ENCODE measurements around the gene MLX.
"Not testable (repeated sequence)": the region's sequence is repeated elsewhere in the genome, so short reads cannot be mapped to it uniquely, and the experiment has no call there.

The MLX gene

DNA sequence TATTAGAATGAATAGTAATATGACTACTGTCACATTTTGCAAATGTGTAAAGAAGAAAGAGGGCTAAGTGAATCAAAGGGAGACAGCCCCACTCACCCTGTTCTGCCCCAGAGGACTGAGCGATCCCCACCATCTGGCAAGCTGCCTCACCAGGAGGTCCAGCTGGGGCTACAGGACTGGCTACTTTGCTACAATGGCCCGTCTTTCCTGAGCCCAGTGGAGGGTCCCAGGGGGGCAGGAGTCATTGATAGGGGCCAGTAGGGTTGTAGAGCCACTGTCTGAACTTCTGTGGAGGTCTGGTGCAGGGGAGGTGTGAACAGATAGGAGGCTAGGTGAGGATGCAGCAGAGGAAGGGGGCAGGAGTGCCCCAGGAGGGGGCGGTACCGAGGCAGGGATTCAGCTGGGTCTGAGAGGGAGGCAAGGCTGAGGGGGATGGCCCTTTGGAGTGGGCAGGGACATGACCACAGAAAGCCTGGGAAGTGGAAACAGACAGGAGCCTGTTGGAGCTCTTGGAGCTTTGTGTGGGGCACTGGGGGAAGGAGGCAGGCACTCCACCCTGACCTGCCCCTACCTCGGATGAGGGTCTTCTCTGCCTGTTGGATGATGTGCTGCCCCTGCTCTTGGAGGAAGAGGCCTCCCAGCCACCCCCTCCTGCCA, 10.8 kb upstream of the MLX start:
- not testable (repeated sequence) for DNase-seq

DNA sequence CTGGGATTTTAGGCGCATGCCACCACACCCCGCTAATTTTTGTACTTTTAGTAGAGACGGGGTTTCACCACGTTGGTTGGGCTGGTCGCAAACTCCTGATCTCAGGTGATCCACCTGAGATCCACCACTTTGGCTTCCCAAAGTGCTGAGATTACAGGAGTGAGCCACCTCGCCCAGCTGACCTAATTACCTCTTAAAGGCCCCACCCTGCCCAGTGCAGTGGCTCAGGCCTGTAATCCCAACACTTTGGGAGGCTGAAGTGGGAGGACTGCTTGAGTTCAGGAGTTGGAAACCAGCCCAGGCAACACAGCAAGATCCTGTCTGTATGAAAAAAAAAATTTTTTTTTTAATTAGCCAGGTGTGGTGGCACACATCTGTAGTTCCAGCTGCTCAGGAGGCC, 7.8 kb upstream of the MLX start:
- no peak for DNase-seq

DNA sequence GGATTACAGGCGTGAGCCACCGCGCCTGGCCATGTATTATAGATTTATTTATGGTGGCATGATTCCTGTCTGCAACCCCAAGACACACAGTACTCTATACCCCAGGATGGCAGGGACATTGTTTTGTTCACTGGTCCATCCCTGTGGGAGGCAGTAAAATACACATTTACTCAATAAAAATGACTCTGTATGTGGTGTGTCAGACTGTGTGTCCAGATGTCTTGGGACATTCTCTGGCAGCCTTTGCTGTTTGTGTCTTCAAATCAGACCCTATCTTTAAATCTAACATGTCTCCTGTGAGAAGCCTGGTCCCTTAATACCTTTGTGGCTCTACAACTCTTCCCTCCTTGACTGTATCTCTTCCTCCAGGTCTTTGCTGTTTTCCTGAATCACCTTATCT, 6.7 kb upstream of the MLX start:
- DNase-seq, result no peak

DNA sequence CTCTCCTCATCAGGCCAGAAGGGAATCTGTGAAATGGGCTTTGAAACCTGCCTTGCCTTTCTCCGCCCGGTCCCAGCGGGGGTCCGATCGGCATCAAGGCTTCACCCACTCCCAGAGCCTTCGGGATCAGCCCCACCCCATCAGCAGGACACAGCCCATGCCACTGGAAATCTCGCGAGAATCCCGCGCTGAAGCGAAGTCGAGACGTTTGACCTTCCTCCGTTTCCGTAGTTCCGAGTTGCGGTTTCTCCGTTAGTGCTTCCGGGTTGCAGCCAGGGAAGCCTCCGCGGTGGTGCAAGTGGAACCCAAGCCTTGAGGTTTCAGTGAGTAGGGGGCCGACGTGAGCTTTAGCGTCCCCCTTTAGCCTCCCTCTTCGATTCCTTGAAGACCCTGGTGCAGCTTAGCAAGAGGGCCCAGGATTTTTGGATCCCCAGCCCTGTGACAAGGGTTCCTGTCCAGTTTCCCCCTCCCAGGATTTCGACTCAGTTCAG, 5.0 kb upstream of the MLX start, which contains the start of gene COASY:
TSS of gene COASY (plus strand) at position 252 of the 491 bp plus-strand sequence. CDS start 475 bp downstream, outside the sequence.
- peak; percentile 91 for DNase-seq

DNA sequence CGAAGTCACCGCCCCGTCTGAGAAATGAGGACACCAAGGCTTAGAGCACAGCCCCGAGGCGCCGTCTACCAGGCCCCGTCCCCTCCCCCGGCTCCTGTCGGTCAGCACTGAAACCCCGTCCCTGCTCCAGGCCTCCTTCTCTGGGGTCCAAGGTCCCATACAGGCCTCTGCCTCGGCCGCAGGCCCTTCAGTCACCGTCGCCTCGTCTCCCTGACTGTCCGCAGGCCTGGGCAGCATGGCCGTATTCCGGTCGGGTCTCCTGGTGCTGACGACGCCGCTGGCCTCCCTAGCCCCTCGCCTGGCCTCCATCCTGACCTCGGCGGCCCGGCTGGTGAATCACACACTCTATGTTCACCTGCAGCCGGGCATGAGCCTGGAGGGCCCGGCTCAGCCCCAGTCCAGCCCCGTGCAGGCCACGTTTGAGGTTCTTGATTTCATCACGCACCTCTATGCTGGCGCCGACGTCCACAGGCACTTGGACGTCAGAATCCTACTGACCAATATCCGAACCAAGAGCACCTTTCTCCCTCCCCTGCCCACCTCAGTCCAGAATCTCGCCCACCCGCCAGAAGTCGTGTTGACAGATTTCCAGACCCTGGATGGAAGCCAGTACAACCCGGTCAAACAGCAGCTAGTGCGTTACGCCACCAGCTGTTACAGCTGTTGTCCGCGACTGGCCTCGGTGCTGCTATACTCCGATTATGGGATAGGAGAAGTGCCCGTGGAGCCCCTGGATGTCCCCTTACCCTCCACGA, 4.3 kb upstream of the MLX start:
- no peak for DNase-seq

DNA sequence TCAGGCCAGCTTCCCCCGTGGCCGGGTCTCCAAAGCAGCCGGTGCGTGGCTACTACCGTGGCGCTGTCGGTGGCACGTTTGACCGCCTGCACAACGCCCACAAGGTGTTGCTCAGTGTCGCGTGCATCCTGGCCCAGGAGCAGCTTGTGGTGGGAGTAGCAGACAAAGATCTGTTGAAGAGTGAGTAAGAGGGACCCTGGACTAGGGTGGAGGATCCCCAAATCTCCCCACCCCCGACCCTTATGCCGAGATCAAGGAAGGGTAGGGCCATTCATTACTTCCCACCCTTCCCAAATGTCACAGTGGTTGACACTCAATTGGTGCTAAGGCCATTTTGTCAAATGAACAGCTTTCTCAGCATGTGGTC, 3.8 kb upstream of the MLX start:
- DNase-seq, result no peak

DNA sequence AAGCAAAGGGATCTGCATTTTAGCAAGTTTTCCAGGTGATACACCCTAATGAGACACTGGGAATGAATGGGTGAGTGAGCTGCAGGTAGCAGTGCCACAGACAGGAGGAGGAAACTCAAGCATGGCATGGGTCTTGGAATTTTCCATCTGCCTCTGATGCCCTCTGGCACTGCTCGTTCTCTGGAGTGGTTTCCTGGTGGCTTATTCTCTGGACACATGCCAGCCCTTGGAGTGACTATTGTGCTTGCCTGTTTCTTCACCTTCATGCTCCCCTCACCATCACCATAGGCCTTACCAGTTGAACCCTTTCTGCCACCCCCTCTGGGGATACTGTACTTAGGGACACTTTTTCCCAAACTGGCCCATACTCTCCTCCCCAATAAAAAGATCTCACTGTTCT, 3.4 kb upstream of the MLX start:
- DNase-seq, result no peak

DNA sequence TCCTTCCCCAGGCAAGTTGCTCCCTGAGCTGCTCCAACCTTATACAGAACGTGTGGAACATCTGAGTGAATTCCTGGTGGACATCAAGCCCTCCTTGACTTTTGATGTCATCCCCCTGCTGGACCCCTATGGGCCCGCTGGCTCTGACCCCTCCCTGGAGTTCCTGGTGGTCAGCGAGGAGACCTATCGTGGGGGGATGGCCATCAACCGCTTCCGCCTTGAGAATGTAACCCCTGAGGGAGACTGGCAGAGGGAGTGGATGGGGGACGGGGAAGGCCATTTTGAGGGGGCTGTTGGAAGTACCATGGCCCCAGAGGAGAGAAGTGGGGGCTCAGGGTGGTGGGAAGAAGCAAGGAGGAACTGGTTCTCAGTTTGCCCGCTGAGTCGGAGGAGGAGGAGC, 3.0 kb upstream of the MLX start:
- no peak for DNase-seq

DNA sequence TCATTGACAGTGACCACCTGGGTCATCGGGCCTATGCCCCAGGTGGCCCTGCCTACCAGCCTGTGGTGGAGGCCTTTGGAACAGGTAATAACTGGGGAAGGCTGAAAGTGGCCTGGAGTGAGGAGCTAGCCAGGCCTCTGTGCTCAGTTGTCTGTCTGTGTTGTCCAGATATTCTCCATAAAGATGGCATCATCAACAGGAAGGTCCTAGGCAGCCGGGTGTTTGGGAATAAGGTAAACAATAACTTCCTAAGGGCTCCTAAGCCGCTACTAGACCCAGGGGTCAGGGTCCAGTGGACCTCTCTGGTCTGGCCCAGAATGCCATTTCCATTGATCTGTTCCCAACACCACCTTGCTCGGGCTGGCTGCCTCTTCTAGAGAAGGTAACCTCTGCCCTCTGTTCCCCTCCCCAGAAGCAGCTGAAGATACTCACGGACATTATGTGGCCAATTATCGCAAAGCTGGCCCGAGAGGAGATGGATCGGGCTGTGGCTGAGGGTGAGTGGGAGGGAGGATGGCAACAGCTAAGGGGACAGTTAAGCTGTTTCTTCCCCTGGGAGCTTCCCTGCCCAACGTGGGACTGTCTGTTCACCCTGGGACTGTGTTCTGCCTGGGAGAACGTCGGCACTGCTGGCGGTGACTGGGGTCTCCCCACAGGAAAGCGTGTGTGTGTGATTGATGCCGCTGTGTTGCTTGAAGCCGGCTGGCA, 1.9 kb upstream of the MLX start:
- no peak for DNase-seq

DNA sequence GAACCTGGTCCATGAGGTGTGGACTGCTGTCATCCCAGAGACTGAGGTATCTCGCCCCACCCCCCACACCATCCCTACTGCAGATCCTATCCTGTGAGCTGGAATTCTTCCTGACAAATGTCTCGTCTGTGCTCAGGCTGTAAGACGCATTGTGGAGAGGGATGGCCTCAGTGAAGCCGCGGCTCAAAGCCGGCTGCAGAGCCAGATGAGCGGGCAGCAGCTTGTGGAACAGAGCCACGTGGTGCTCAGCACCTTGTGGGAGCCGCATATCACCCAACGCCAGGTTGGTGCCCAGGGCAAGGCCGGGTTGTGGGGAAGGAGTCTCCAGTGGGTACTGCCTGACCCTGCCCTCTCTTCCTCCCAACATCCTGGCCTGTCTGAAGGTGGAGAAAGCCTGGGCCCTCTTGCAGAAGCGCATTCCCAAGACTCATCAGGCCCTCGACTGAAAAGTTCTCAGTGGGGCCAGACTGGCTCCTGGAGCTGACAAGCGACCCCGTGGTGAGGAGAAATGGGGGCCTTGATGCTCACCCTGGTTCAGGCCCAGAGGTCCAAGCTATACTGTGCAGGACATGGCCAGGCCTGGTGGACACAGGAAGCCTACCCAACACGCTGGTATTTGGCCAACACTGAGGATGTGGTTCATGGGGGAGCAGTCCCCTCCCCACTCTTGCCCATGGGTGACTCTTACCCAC, 1.2 kb upstream of the MLX start:
- no peak for DNase-seq

DNA sequence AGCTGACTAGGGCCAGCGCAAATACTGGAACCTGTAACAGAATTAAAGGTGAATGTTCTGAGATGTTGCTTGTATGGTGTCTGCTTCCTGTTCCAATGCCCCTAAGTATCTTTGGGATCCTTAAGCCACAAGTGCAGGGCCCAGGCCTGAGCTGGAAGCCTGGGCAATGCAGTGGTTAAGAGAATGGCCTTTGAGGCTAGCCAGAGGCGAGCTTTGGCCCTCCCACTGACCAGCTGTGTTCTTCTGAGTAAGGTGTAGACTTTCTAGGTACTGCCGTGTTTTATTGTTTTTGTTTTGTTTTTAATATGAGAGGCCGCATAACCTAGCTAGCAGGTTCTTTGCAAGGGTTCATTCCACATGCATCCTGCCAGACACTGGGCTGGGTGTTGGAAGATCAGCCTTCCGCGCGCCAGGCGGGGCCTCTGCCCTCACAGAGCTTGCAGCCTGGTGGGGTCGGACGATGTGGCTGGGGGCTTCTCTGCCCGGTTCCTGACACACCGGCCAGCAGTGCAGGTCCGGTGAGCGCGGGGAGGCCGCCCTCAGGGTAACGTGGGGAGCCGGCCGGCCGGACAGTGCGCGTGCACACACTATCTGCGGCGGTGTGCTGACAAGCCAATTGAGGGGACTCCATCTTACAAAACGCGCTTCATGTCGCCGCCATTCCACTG, 551 bp upstream of the MLX start:
- DNase-seq, result no peak

DNA sequence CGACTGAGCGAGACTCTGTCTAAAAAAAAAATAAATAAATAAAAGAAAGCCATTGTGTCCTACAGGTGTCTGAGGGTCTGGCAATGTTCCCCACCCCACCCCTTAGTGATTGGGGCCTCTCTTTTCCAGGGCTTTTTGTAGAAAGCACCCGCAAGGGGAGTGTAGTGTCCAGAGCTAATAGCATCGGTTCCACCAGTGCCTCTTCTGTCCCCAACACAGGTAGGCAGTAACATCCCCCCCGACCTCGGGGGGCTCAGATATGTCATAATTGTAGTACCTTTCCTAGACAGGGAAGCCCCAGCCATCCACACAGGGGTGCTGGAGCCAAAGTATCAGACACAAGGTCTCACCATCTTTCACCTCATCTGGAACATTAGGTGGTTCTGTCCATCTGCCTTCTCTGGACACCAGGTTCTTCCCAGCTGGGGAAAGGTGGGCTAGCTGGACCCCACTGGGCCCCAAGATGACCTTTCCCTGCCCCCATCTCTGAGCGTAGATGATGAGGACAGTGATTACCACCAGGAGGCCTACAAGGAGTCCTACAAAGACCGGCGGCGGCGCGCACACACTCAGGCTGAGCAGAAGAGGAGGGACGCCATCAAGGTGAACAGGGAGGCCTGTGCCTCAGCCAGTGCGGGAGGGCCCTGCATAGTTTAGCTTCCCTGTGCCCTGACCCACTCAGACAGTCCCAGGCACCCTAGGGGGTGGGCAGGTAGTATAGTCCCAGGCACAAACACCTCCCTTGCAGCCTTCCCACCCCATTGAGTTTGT, 1.6 kb downstream of the MLX start:
- no peak for DNase-seq

DNA sequence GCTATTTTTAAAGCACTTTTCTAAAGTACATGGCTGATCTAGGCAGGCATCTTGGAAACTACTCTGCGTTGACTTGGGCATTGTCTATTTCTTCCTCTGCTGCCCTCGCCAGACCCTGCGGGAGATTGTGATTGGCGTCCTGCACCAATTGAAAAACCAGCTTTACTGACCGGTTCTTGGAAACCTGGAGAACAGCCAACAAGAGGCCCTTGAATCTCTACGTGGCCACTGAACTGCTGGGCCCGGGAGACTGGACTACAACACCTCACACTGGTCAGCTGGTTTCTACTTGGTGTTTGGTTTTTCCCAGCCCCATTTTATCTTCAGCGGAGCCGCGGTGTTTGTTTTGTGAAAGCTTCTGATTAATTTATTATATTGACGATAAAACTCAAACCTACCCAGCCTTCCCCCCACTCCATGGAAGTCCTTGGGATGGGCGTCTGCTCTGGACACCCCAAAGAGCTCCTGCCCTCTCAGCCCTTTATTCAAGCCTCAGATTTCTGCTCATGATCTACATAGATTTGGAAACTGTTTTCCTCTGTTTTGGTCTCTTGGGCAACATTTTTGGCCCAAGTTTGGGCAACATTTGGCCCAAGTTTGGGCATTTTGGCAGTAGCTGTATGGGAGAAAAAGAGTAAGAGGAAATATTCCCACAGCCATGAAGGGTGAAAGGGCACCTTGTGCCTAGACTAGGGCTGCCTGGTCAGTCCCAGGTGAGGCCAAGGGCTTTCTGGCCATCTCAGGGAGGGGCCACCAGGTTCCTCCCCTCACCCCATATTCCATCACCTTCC, 4.7 kb downstream of the MLX start:
- no peak for DNase-seq

DNA sequence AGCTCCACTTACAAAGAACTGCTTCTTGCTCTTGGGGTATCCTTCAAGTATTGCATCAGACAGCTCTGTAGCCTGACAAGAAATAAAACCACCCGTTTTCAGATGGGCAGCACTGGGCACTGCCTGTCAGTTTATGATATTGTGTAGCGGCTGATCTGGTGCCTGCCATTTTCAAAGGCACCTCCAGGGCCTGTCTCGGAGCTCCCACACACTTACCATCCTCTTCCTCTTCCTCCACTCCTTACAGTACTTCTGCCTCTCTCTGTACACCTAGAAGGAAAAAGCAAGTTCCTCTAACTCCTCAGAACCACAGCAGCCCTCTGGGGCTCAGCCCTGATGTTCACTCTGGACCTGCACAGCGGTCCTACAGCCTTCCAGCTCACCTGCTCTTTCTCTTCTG, 6.2 kb downstream of the MLX start:
- DNase-seq, result no peak

DNA sequence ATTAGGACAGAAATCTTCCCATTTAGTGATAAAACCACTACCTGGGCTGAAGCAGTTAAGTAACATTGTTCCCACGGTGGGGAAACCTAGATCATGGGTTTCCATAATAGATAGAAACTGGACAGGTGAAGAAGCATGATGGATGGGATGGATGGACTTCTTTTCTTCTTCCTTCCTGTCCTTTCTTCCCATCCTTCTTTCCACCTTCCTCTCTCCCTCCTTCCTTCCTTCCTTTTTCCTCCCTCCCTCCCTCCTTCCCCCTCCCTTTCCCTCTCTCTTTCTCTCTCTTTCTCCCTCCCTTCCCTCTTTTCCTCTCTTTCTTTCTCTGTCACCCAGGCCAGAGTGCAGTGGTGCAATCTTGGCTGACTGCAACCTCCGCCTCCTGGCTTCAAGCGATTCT, 7.6 kb downstream of the MLX start:
- no peak for DNase-seq

DNA sequence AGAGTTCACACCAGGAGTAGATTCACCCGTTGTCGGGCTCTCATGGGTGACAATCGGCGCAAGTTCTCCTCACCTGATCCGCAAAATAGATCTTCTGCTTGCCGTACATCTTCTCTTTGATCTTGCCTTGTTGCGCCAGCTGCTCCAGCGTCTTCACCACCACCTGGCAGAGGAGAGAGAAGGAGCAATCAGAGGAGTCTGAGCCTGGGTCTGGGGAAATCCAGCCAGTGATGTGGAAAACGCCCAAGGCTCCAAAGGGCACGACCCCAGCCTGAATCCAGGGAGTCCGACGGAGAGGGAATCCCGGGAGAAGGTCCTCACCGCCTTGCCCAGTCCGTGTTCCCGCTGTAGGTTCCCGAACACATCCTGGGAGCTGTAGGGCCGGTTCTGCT, 10.2 kb downstream of the MLX start:
- no peak for DNase-seq

DNA sequence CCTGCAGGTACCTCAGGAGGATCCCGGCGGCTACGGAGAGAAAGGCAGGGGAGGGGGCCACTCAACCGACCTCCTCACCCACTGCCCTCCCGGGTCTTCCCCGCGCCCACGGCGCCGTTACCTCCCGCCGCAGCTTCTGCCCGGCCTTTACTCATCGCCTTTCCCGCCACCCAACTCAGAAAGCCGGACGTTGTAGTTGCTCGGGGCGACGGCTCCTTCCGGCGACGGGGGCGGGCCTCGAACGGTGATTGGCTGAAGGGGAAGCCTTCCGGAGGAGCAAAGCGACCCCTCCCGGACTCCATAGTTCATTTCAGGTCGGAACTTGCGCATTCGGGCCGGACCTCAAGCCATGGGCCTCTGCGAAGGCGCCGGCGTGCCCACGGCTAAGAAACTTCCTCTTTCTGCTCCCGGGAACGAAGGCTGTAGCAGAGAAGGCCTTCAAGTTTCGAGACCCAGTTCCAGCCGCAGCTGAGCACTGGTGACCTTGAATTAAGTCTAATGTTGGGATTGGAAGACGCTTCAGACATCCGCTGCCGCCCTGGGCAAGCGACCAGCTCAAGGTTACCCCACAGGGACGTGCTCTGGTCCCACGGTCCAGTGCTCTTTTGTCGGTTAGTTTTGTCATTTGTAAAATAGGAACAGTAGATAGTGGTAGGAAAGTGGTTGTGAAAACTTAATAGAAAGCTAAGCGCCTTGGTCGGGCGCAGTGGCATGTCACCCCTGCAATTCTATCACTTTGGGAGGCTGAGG, 10.8 kb downstream of the MLX start, which contains the start of gene PSMC3IP:
TSS of gene PSMC3IP (minus strand) at position 198 of the 750 bp plus-strand sequence. CDS start at position 155, 43 bp downstream.
- peak; percentile 93 for DNase-seq

DNA sequence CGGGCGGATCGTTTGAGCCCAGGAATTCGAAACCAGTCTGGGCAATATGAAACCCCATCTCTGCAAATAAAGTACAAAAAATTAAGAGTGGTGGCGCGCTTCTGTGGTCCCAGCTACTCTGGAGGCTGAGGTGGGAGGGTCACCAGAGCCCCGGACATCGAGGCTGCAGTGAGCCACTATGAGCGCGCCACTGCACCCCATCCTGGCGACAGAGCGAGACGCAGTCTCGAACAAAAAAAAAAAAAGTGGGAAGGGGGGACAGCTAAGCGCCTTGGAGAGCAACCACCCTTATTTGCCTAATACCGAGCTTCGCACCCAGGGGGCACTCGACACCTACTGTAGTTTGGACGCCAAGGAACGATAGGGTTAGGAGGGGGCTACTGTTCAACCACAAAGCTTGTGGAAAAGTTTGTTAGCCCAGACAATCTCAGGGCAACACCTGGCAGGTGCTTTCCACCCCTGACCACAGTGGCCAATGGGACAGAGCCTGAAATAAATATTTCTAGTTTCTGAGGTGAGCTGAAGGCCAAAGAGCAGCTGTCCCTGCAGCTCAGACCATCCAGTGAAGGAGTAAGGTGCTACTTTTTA, 11.5 kb downstream of the MLX start:
- peak; percentile 78 for DNase-seq

DNA sequence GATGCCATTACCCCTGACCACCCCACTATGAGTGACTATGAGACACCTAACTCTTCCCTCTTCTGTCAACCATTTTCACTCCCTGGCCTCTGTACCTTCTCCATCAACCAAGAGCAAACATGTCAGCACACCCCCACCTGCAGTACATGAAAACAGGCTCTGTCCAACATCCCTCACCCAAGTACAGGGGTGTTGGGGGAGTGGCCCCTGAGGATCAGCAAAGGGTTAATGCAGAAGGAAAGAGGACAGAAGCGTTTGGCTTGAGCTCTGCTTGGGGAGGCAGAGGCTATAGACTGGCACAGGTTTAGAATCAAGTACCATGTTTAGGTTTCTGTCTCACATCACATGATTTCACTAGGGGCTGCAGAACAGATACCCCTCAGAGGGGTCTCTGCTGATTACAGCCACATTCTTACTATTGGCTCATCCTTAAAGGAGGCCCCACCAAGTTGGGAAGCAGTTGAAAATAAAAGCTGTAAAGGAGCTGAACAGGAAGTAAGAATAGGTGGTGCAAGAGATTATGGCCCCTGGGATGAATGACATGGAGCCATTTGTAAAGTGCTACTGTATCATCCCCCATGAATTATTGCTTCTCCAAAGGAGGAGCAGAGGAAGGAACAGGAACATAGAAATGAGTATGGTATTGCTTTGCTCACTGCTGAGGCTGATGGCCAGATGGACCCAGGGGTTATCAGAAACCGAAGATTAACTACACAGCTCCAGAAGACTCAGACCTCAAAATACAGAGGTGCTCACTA, 13.1 kb downstream of the MLX start:
- DNase-seq, result no peak
